Adipocyte (in vitro differentiated cells): ENCODE measurements around the gene POR.

Experiments
- DNase-seq: peaks from one replicate; pipeline ENCODE4 v3.0.0-alpha.2; 2015; ENCODE audit warnings: low read depth
- H3K27me3 ChIP-seq: replicated peaks from 2 replicates; pipeline ENCODE4 v1.7.0; 2013; ENCODE audit warnings: mild to moderate bottlenecking, low read length, moderate library complexity; ENCODE audit not compliant: control insufficient read depth, insufficient read depth
- H3K36me3 ChIP-seq: 2 replicates; pipeline ENCODE4 v1.7.0; 2013; ENCODE audit warnings: low read length, mild to moderate bottlenecking, moderate library complexity; ENCODE audit not compliant: control insufficient read depth, insufficient read depth, severe bottlenecking
- H3K4me1 ChIP-seq: 2 replicates; pipeline ENCODE4 v1.7.0; 2013; ENCODE audit warnings: mild to moderate bottlenecking, low read length, moderate library complexity; ENCODE audit not compliant: control insufficient read depth, insufficient read depth
- H3K4me3 ChIP-seq: 2 replicates; pipeline ENCODE4 v1.7.0; 2013; ENCODE audit warnings: mild to moderate bottlenecking, low read length, moderate library complexity
- H3K9ac ChIP-seq: 2 replicates; pipeline ENCODE4 v1.7.0; 2013; ENCODE audit warnings: mild to moderate bottlenecking, low read length, moderate library complexity
- H3K9me3 ChIP-seq: 2 replicates; pipeline ENCODE4 v1.7.0; 2013; ENCODE audit warnings: mild to moderate bottlenecking, low read length, moderate library complexity; ENCODE audit not compliant: control insufficient read depth

POR gene

DNA sequence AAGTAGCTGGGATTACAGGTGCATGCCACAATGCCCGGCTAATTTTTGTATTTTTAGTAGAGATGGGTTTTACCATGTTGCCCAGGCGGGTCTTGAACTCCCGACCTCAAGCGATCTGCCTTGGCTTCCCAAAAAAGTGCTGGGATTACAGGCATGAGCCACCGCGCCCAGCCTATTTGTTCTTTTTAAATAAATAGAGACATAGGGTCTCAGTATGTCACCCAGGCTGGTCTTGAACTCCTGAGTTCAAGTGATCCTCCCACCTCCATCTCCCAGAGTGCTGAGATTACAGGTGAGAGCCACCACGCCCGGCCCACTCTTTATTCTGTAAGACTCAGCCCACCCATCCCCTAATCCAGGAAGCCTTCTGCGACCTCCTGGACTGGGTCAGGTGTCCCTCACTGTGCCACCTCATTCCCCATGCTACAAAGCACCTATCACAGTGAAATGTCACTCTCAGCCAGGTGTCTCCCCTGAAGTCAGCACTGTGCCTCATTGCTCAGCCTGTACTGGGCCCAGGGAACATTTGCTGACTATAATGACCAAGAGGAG is 76.7 kb downstream of the POR start:
- Histone ChIP-seq H3K9ac (peak overlapping the region; percentile 7), H3K9me3 (no peaks in the 10 kb centered on the region), H3K4me3 (no peak overlapping the region), H3K4me1 (peaks cover 39% of the 10 kb centered on the region), H3K36me3 (peaks cover 21% of the 10 kb centered on the region), H3K27me3 (no peaks in the 10 kb centered on the region)
- no peak for DNase-seq

DNA sequence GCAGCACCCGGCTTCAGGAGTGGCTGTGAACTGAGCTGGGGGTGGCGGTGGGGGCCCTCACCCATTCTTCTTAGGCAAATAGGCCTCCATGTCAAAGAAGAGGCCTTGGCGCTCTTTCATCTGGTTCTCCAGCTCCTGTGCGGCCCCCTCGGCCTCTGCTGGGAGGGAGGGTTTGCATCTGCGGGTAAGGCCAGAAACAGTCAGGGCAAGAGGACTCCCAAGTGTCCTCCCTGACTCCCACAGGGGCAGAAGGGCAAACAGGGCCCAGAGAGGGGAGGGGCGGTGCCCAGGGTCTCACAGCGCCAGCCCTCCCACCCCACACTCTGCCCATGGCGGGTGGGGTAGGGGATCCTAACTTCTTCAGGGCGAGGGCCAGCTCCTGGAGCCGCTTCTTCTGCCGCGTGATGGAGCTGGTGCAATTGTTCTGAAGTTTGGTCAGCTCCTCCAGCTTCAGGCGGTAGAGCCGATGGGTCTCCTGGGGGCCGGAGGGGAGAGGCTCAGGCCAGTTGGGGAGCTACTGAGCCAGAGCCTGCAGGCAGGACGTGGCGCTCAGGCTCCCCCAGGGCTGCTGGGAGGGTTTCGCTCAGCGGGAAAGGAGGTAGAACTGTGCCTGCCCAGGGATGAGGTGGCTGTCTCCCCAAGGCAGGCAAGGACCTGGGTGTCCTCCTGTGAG is 77.3 kb downstream of the POR start:
- no peak for DNase-seq
- peak overlapping the region; percentile 7 for H3K9ac ChIP-seq
- no peaks in the 10 kb centered on the region for H3K27me3 ChIP-seq
- no peaks in the 10 kb centered on the region for H3K9me3 ChIP-seq
- H3K4me3 ChIP-seq: no peak overlapping the region
- H3K36me3 ChIP-seq: peaks cover 15% of the 10 kb centered on the region
- H3K4me1 ChIP-seq: peaks cover 39% of the 10 kb centered on the region

DNA sequence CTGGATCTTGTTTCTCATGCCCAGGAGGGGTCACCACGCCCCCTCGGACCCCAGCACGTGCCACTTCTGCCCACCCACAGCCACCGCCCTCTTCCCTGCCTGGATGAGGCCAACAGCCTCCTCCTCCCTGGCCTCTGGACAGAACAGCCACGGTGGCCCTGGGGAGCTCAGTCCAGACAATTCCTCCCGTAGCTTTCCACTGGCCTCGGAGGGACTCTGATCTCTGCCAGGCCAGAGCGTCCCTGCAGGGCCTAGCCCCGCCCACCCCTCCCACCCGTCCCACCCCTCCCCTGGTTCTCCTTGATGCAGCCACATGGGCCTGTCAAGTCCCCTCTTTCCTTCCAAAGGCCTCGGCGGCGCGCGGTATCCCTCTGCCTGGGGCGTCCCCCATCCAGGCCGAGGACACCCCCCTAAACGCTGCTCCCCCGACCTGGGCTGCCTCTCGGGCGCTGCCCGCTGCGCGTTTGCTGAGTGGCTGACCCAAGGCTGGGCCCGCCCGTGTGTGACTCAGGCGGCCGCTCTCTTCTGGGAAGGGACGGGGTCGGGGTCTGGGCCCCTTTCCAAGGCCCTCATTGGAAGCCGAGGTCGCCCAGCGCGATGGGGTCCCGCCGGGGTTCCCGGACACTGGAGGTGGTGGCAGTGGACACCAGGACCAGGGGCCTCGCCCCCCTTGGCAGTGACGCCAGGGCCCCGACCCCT is 78.9 kb downstream of the POR start:
- Histone ChIP-seq H3K27me3 (no peaks in the 10 kb centered on the region), H3K36me3 (peaks cover 8% of the 10 kb centered on the region), H3K4me1 (peaks cover 39% of the 10 kb centered on the region), H3K4me3 (peak overlapping the region; percentile 87), H3K9ac (peak overlapping the region; percentile 93), H3K9me3 (no peaks in the 10 kb centered on the region)
- DNase-seq: peak; percentile 78

DNA sequence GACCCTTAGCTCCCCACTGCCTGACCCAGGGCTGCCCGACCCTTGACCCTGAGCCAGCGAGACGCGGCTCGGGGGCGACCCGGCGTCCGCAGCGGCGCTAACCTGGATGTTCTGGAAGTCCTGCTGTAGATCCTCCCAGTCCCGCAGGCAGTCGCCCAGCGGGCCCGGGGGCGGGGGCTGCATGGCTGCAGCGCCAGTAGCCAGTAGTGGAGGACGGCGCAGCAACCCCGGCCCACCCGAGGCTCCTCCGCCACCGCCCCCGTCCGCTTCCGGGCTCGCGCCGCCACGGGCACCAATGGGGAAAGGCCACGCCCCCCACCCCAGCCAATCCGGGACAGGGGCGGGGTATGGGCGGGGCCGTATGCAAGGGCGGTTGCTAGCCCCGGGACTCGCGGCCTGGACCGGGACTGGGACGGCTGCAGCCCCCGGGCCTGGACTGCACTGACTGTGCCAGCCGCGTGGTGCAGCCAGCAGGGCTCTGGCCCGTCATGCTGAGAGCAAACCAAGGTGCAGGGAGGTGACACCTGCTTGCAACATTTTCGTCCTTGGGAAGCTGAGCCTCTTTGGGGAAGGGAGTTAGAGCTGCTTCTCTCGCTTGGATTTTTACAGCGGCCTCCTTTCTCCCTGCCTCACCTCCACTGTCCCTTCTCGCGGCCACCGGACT is 79.6 kb downstream of the POR start, which contains the start of gene TMEM120A:
Gene TMEM120A (minus strand): TSS at position 208 of the 664 bp plus-strand sequence. CDS start 25 bp downstream, at position 183.
- peak within 1 kb of the TSS; percentile 87 for H3K4me3 ChIP-seq
- peaks cover 34% of the 10 kb centered on the region for H3K4me1 ChIP-seq
- H3K27me3 ChIP-seq: no peaks in the 10 kb centered on the region
- peaks cover 11% of the 10 kb centered on the region for H3K36me3 ChIP-seq
- no peaks in the 10 kb centered on the region for H3K9me3 ChIP-seq
- H3K9ac ChIP-seq: peak within 1 kb of the TSS; percentile 93
- peak; percentile 98 for DNase-seq

DNA sequence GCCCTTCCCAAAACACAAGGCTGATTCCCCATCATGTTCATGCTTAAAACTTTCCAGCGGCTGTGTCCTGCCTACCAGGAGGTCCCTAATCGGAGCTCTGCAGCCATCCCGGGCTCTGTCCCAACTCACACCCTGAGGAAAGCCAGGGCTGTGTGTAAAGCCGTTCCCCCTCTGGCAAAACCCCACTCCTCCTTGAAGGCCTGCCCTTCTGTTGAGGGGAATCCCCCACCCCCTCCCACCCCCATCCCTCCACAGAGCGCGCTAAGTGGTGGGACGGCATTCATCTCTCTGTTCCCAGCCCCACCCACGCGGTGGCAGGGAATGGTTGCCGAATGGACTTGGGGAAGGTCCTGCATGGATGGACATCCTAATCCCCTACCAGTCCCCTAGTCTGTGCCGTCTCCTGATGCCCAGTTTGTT is 80.1 kb downstream of the POR start:
- Histone ChIP-seq H3K9me3 (no peaks in the 10 kb centered on the region), H3K9ac (peak overlapping the region; percentile 86), H3K27me3 (no peaks in the 10 kb centered on the region), H3K4me1 (peaks cover 29% of the 10 kb centered on the region), H3K36me3 (peaks cover 11% of the 10 kb centered on the region), H3K4me3 (peak overlapping the region; percentile 79)
- DNase-seq: no peak

DNA sequence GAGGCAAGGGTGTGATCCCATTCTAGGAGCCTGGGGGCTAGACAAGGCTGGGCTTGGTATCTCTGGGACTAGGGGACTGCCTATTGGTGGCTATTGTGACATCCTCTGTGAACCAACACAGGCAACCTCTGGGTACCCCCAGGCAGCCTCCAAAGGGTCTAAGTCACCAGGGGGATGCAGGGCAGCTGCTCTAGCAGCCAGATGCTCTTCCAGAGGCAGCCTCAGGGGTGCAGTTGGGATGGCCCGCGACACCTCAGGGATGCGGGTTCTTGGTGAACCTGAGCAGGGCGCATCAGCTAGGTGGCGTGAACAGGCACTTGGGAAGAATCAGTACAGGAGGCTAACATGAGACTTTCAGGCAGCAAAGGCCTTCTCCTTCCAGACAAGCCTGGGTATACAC is 81.0 kb downstream of the POR start:
- H3K36me3 ChIP-seq: peaks cover 15% of the 10 kb centered on the region

DNA sequence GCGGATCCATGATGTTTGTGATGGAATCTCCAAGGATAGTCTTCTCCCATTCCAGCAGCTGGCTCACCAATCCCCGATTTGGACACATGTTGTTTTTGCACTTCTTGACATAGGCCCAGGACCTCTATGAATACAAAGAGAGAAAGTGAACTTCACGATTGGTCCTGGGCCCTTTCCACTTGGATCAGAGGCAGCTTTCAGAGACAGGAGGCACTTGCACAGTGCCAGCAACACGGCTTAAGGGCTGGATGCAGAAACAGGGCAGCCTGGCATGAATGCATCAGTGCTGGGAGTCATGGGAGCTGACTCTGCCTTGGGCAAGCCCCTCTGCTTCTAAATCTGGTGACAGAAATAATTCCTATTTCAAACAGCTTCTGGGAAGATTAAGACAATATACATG is 81.5 kb downstream of the POR start:
- DNase-seq: no peak
- no peak overlapping the region for H3K9ac ChIP-seq
- H3K27me3 ChIP-seq: no peaks in the 10 kb centered on the region
- H3K9me3 ChIP-seq: no peaks in the 10 kb centered on the region
- H3K4me3 ChIP-seq: no peak overlapping the region
- H3K4me1 ChIP-seq: peaks cover 25% of the 10 kb centered on the region
- peaks cover 15% of the 10 kb centered on the region for H3K36me3 ChIP-seq

More for the DNA sequence above, 81.0 kb downstream of the POR start:
- H3K9me3 ChIP-seq: no peaks in the 10 kb centered on the region
- no peak overlapping the region for H3K4me3 ChIP-seq
- peaks cover 25% of the 10 kb centered on the region for H3K4me1 ChIP-seq
- no peak overlapping the region for H3K9ac ChIP-seq
- DNase-seq: no peak
- H3K27me3 ChIP-seq: no peaks in the 10 kb centered on the region

DNA sequence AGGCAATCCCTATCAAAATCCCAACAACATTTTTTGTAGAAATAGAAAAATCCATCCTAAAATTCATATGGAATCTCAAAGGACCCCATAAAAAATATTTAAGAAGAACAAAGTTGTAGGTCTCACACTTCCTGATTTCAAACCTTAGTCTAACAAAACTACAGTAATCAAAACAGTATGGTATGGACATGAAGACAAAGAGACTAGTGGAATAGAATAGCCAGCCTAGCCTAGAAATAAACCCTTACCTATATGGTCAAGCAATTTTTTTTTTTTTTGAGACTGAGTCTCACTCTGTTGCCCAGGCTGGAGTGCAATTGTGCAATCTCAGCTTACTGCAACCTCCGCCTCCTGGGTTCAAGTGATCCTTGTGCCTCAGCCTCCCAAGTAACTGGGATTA is 83.1 kb downstream of the POR start:
- Histone ChIP-seq H3K4me1 (peaks cover 11% of the 10 kb centered on the region), H3K9me3 (no peaks in the 10 kb centered on the region), H3K9ac (no peak overlapping the region), H3K36me3 (peaks cover 21% of the 10 kb centered on the region), H3K27me3 (no peaks in the 10 kb centered on the region), H3K4me3 (no peak overlapping the region)
- DNase-seq: no peak

DNA sequence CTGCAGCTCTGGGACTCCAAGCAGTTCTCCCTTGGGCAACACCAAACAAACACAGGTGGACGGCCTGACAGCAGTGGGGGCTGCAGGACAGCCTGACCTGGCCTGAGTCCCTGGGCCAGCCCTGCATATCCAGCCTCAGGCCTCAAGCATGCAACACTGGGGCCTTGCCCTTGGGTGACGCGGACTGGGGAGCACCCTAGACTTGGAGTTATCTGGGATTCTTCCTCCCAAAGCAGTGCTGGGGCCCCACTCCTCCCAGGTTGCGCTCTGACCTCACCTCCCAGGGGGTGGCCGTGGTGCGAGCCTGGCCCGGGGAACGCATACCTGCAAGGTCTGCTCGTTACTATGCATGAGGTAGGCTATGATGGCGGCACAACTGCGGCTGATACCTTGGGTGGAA is 85.6 kb downstream of the POR start:
- no peak overlapping the region for H3K9ac ChIP-seq
- H3K4me1 ChIP-seq: no peaks in the 10 kb centered on the region
- no peak for DNase-seq
- no peak overlapping the region for H3K4me3 ChIP-seq
- H3K9me3 ChIP-seq: no peaks in the 10 kb centered on the region
- peaks cover 28% of the 10 kb centered on the region for H3K36me3 ChIP-seq
- no peaks in the 10 kb centered on the region for H3K27me3 ChIP-seq

DNA sequence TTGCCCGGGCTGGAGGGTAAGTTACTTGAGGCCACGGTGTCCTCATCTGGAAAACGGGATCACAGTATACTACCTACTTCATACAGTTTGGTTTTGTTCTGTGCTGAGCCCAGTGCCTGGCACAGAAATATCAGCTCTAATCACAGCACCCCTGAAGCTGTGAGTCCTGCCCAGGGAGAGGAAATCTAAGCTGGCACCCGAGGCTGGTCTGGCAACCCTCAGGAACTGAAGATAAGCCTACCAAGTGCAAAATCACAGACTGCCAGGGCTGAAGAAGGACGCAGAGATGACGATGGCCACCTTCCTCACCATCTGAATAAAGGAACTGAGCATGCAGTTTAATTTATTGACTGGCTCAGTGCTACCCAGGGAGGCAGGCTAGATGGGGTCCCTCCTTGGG is 87.2 kb downstream of the POR start:
- Histone ChIP-seq H3K4me3 (no peak overlapping the region), H3K9ac (no peak overlapping the region), H3K27me3 (no peaks in the 10 kb centered on the region), H3K9me3 (no peaks in the 10 kb centered on the region), H3K36me3 (peaks cover 25% of the 10 kb centered on the region), H3K4me1 (no peaks in the 10 kb centered on the region)
- no peak for DNase-seq

DNA sequence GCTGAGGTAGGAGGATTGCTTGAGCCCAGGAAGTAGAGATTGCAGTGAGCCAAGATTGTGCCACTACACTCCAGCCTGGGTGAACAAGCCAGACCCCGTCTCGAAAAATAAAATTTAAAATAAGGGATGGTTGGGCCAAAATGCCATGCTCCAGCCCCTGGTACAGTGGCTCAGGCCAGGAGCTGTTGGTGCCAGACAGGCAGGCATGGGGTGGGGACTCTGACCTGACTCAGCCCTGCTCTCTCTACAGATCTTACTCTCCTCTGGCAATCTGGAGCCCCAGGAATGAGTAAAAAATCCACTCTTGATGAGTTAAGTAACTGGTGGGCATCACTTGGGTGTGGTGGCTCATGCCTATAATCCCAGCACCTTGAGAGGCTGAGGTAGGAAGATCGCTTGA is 87.9 kb downstream of the POR start:
- H3K4me1 ChIP-seq: no peaks in the 10 kb centered on the region
- no peaks in the 10 kb centered on the region for H3K27me3 ChIP-seq
- DNase-seq: no peak
- H3K9ac ChIP-seq: no peak overlapping the region
- peaks cover 25% of the 10 kb centered on the region for H3K36me3 ChIP-seq
- H3K4me3 ChIP-seq: no peak overlapping the region
- H3K9me3 ChIP-seq: no peaks in the 10 kb centered on the region
